Gastroesophageal sphincter (tissue), 3 donors: Measurements from ENCODE around the gene CPNE1.

Experiments
- EP300 ChIP-seq: sonication (generic); formaldehyde crosslinking; IDR thresholded peaks from one replicate; pipeline ENCODE4 v1.6.1; 2017; ENCODE audit warnings: antibody characterized with exemption, mild to moderate bottlenecking
- POLR2A ChIP-seq, 2 donors: fragments of 450-650 bp; IDR thresholded peaks; one replicate each; pipeline ENCODE4 v1.6.1; 2017; ENCODE audit warnings: antibody characterized with exemption in 2 of 2, mild to moderate bottlenecking in 2 of 2, moderate library complexity in 1 of 2
- POLR2AphosphoS5 ChIP-seq: sonication (generic); formaldehyde crosslinking; IDR thresholded peaks from one replicate; pipeline ENCODE4 v1.6.1; 2017; ENCODE audit warnings: antibody characterized with exemption
- TF ChIP-seq, protein P1 (sequence below), 4 experiments: fragments of 200-600 bp in 2 of 4; fragments of 450-650 bp in 2 of 4; sonication (generic) in 1 of 4; IDR thresholded peaks; one replicate each; pipeline ENCODE4 v1.5.1; 2017 to 2019; ENCODE audit warnings: antibody characterized with exemption in 4 of 4, mild to moderate bottlenecking in 2 of 4, moderate library complexity in 2 of 4

DNA sequence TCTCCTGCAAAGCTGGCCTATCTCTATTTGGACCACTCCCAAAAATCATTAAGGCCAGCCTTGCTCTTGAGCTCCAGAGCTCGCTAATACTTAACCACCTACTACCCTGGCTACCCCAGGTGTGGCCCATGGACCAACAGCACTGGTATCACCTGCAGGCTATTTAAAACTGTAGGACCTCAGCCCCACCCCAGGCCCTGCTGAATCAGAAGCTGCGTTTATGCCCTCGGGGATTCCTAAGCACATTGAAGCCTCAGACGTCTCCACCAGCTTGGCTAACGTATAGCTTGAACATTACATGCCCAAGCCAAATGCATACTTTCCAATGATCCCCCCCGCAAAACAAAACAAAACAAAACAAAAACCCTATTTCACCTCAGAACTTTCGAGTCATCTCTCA, 68.8 kb downstream of the CPNE1 start:
- TF ChIP-seq, protein P1, sequence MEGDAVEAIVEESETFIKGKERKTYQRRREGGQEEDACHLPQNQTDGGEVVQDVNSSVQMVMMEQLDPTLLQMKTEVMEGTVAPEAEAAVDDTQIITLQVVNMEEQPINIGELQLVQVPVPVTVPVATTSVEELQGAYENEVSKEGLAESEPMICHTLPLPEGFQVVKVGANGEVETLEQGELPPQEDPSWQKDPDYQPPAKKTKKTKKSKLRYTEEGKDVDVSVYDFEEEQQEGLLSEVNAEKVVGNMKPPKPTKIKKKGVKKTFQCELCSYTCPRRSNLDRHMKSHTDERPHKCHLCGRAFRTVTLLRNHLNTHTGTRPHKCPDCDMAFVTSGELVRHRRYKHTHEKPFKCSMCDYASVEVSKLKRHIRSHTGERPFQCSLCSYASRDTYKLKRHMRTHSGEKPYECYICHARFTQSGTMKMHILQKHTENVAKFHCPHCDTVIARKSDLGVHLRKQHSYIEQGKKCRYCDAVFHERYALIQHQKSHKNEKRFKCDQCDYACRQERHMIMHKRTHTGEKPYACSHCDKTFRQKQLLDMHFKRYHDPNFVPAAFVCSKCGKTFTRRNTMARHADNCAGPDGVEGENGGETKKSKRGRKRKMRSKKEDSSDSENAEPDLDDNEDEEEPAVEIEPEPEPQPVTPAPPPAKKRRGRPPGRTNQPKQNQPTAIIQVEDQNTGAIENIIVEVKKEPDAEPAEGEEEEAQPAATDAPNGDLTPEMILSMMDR (IDR thresholded peaks at IDR 0.05) = no peak
- TF ChIP-seq POLR2A (IDR thresholded peaks at IDR 0.05) = no peak
- TF ChIP-seq POLR2AphosphoS5 = no peak
- no peak for TF ChIP-seq EP300
